ENCODE data around the gene KRTAP4-2.
"Not testable (repeated sequence)": the region's sequence is repeated elsewhere in the genome, so short reads cannot be mapped to it uniquely, and the experiment has no call there.

GRCh38 chr17:41139865-41140264 lies 38.2 kb downstream of the KRTAP4-2 start:
- TF ChIP-seq ZBTB44 (tag by site-specific recombination; IDR thresholded peaks at IDR 0.05); CTCF (tag by site-specific recombination; IDR thresholded peaks at IDR 0.05); ZNF514 (tag by site-specific recombination; IDR thresholded peaks at IDR 0.05); ZNF510 (tag by site-specific recombination; IDR thresholded peaks at IDR 0.05; ENCODE audit: insufficient replicate concordance); ZBTB20 (tag by site-specific recombination; IDR thresholded peaks at IDR 0.05); PBX3 (CRISPR knock-in tag; IDR thresholded peaks at IDR 0.05); ZNF2 (tag by site-specific recombination; IDR thresholded peaks at IDR 0.05); GFI1B (tag by site-specific recombination; IDR thresholded peaks at IDR 0.05); ZBTB17 (tag by site-specific recombination; IDR thresholded peaks at IDR 0.05); ZNF18 (tag by site-specific recombination; IDR thresholded peaks at IDR 0.05): not testable (repeated sequence)
